ENCODE results near the gene PEMT.

Gene PEMT

GRCh38 chr17:17605083-17605728 lies 13.7 kb upstream of the PEMT start:
- DNase-seq = no peak

GRCh38 chr17:17603895-17604225 lies 12.4 kb upstream of the PEMT start:
- no peak for DNase-seq

DNA sequence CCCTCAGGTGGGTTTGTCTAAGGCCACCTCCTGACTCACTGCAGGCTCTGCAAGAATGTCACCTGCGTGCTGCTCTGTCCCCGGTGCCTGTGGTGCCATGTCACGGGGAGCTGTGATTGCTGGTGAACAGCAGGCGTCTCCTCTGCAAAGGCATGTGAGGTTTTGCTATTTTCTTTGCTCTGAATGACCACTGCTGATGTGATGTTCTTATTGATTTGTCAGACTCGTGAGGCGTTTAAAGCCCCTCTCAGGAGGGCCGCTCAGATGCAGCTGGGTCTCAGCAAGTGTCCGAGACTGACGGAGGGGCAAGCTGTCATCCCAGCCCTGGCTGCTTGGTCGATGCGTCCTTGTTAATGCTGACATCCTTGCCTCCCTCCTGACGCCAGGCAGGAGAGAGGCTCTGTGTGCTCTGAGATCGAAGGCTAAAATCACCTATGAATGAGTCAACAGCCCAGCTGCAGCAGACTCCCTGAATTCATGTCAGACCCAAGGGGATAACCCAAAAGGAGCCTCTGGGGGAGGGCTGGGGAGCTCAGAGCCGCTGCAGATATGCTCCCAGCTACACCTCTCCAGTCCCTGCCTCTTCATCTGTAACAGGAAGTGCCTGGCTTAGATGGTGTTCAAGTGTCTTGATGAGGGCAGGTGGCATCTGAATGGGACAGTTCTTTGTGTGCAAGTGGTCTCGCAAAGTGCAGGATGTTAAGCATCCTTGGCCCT lies 11.8 kb upstream of the PEMT start:
- no peak for DNase-seq

DNA sequence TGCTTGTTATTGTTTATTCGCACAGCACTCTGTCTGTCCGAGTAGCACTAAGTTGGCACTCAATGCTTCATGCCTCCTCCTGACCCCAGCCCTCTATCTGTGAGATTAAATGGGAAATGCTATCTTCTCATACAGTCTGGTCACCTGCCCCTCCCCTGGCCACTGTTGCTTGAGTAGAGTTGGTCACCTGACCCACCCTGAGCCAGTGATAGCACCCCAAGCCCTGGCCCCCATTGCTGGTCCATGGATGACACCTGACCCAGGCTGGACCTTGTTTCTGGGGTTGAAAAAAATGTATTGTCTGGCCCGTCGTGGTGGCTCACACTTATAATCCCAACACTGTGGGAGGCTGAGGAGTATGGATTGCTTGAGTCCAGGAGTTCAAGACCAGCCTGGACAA lies 8.5 kb upstream of the PEMT start:
- no peak for DNase-seq

GRCh38 chr17:17598003-17598402 lies 6.5 kb upstream of the PEMT start:
- DNase-seq = no peak

GRCh38 chr17:17595755-17596154 lies 4.2 kb upstream of the PEMT start:
- no peak for DNase-seq

DNA sequence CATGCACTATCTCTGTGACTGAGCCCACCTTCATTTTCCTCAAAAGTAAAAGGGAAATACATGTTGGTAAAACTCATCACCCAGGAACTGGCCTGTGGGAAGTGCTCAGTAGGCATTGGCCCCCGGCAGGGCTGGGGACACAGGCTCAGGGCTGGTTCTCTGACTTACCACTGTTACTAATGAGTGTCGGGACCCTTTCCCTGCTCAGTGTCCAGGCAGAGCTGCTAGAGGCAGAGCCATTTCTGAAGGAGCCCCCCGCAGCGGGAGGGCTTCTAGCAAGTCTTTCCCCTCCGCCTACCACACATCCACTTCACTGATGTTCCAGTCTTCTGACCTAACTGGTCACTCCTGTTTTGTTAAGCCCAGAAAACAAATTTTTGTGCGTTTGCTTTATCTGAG lies 1.7 kb upstream of the PEMT start:
- no peak for DNase-seq

GRCh38 chr17:17590883-17591354 lies 589 bp downstream of the PEMT start:
- DNase-seq = no peak

DNA sequence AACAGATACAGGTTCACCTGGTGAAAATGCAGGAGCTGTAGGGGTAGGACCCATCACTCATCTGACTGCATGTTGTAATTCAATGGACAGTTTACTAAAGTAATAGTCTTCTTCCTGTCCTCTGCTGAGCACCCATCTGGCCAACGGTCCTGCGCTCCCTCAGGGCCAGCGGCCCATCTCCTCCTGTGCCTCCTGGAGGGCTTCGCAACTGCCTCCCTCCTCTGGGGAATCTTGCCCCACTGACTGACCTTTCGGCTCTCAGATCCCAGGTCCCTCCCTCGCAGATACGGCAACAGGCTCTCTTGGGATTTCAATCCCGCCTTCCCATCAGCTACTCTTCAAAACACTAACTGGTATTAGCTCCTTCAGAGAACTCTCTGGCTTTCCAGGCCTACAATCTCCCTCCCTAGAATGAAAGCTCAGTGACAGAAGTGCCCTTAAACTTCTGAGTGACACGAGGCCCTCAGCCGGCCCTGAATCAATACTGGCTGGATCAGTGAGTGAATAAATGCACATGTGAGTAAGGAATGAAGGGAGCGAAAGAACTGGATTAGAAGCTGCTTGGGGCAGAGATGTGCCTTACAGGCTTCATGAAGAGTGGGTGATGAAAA lies 1.3 kb downstream of the PEMT start:
- no peak for DNase-seq

DNA sequence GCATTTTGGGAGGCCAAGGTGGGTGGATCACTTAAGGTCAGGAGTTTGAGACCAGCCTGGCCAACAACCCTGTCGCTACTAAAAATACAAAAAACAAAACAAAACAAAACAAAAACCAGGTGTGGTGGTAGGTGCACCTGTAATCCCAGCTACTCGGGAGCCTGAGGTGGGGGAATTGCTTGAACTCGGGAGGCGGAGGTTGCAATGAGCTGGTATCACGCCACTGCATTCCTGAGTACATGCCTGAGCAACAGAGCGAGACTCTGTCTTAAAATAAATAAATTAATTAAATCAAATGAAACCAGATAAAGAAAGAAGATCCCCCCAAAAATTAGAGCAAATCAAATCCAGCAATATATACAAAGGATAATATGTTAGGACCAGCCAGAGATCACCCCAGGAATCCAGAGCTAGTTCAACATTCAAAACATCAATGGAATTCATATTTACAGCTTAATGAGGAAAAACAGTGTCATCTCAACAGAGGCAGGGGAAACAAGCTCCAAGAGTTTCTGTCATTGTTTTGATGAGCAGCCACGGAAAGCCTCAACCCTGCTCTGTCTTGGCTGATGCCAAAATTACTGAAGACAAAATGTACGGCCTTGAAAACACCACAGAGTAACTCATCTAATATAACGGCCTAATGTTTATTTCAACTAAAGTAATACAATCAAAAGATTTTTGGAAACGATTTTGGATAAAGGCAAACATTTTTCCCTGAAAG lies 3.7 kb downstream of the PEMT start:
- no peak for DNase-seq

DNA sequence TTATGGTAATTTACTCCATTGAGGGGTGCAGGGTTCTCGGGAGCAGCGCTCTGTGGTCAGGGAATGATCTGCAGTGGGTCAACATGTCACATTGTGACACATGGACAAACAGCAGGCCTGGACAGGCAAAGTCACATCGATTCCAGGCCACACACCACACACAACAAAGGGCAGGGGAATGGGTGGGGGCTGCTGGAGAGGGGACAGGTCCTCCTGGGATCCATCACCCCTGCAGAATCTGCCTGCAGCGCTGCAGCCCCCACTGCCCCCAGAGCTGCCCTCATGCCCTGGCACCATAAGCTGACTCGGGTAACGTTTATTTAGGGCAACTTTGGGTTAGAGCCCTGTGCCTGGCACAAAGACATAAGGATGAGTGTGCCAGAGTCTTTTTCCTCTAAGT lies 9.1 kb downstream of the PEMT start:
- DNase-seq = no peak

GRCh38 chr17:17581509-17581908 lies 10.0 kb downstream of the PEMT start:
- DNase-seq = no peak

GRCh38 chr17:17580662-17581470 lies 10.6 kb downstream of the PEMT start:
- DNase-seq = no peak

DNA sequence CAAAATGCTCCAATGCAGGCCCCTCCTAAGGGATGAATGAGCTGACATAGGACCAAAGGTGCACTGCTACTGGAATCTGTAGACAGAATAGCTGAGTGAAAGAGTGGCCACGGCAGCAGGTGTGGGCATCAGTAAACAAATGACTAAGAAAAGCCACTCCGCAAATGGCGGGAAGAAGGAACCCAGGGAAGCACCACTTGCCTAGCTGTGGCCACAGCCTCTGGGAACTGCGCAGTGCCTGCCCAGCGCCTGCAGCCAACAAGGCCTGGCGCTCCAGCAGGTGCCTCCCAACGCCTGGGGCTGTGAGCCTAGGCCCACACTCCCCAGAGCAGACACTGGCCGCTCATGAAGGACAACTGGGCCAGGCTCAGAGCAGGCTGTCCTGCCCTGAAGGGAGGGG lies 11.8 kb downstream of the PEMT start:
- DNase-seq = no peak

GRCh38 chr17:17577373-17577772 lies 14.1 kb downstream of the PEMT start:
- no peak for DNase-seq

GRCh38 chr17:17576772-17577234 lies 14.7 kb downstream of the PEMT start:
- no peak for DNase-seq

DNA sequence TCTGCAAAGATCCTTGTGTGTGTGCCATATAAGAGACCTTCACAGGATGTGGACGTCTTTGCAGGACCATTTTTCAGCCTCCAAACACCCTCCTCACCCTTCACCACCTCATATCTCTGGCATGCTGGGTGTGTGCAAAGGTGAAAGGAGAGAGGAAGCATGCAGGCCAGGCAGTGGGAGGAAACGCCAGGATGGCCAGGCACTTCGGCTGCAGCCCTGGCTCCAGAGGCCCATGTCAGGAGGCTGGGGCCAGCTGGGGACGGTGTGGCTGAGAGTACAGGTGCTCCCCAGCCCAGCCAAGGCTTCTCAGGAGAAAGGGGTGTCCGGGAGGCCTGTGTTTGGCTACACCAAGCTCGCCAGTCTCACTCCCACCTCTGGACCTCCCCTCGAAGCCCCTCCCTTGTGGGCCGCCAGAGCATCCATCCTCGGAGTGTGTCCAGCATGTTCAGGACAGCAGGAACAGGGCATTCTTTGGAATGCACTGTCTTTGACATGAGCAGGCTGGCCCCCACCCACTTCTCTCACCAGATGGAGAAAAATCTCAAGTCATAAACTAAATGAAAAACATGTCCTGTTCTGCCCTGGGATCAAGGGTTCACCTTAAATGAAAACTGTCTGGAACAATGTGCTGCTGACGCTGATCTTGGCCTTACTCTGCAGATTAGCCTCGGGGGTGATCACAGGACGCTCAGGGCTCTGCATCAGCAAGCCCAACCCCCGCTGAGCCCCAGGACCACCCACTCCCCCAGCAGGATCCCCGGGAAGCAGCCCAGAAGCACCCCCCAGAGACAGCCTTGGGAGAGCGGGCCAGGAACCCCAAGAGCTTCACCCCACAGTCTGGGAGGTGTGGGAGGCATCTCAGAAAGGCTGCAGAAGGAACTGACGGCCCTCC lies 15.9 kb downstream of the PEMT start:
- no peak for DNase-seq

DNA sequence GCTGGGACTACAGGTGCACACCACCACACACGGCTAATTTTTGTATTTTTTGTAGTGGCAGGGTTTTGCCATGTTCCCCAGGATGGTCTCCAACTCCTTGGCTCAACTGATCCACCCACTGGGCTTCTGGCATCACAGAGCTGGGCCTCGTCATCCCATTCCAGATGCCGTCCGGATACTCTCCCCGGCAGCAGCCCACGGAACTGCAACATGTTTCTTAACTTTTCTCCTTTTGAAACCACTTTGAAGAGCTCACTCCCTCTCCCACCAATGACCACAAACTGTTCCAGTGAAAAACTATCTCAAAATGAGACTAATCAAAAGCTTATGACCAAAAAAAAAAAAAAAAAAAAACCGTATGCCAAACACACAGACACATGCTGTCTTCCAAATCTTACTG lies 17.6 kb downstream of the PEMT start:
- DNase-seq = no peak

DNA sequence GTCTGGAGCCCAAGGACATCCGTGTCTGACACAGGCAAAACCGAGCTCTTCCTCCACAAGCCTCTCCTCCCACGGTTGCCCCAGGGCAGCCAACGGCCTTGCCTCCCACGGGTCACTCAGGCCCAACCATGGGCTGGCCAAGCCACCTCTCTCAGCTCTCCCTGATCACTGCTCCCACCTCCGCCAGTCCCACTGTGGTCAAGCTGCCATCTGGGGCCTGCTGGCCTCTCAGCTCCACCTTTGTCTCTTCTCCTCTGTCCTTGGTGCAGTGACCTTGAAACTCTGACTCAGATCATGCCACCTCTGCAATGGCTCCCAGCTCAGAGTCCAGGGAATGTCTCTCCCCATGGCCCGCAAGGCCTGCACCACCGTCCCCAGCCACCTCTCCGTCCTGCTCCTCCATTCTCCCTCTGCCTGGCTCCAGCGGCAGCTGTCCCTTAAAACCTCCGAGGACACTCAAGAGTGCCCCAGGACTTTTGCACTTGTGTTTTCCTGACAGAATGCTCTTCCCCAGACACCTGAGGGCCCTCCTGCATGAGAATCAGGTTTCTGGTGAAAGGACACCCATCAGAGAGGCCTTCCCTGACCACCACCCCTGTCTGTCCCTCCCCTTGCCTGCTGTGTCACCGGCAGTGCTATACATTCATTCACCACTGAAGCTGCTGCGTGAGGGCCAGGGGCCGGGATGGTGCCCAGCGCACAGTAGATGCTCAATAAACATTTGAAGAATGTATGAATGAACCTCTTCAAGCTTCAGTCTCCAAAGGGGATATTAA lies 19.3 kb downstream of the PEMT start:
- no peak for DNase-seq

DNA sequence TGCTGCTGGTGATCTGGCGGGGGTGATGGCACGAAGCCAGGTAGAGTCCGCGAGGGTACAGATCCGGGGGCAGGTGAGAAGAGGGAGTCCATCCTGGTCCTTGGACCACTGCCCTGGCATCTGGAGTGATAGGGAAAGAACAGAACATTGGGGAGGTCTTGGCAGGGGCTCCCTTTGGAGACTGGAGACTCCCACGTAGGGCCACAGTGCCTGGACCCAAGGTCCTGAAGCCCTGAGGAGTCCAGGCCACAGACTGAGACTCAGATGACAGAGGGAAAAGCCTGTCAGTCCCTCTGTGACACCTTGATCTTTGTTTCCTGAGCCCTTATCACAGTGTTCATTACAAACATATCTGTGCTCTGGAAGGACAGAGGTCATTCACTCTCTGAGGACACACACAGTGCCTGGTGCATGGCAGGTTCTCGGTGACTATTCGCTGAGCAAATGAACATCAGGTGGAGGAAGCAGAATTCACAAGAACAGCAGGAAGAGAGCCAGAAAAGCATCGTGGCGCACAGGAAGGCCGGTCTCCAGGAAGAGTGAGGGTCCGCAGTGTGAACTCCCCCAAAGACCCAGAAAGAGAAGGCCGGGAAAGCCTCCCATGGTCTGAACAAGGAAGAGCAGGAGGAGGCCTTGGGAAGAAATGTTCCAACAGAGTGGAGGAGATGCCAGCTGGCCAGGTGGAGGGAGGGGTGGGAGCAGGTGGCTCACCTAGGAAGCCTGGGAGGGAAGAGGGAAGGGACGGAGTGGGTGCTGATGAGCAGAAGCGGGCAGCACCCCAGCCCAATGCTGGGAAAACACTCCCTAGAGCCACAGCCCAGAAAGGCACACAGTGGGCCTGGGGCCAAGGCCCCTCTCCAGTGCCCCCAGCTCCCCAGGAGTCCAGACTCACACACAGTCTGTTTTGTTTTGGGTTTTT lies 20.5 kb downstream of the PEMT start:
- DNase-seq = no peak
